Measurements from ENCODE around the gene PAFAH1B2.
"Not testable (repeated sequence)": the region's sequence is repeated elsewhere in the genome, so short reads cannot be mapped to it uniquely, and the experiment has no call there.

The PAFAH1B2 gene

DNA sequence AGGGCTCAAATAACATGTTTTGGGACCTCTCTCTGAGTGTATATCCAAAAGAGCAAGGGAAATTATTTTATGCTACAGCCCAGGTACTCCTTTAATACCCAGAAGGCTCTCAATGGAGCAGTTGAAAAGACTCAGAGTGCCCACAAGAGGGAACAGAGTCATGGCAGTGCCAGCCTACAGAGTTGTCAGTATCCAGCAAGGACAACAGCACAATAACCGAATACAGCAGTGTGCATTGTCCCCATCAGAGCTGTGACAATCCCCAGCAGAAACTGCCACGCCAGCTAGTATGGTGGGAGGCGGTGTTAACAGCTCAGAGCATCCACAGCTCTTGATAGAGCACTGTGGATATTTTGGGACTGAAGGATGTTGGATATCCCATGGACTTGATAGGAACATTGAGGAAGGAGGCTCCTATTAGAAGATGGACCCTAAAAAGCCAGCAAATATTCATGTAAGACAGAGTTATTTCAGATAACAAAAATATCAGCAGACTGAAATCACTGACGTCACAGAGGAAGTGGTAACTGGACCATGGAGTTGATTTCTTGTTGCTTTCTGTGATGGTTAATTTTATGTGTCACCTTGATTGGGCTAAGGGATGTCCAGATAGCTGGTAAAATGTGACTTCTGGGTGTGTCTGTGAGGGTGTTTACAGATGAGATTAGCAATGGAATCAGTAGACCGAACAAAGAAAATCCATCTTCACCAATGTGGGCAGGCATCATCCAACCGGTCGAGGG, 17.7 kb upstream of the PAFAH1B2 start:
- H3K4me2 ChIP-seq (ENCODE audit: low read depth, low read length, poor library complexity, severe bottlenecking): no peak overlapping the region

DNA sequence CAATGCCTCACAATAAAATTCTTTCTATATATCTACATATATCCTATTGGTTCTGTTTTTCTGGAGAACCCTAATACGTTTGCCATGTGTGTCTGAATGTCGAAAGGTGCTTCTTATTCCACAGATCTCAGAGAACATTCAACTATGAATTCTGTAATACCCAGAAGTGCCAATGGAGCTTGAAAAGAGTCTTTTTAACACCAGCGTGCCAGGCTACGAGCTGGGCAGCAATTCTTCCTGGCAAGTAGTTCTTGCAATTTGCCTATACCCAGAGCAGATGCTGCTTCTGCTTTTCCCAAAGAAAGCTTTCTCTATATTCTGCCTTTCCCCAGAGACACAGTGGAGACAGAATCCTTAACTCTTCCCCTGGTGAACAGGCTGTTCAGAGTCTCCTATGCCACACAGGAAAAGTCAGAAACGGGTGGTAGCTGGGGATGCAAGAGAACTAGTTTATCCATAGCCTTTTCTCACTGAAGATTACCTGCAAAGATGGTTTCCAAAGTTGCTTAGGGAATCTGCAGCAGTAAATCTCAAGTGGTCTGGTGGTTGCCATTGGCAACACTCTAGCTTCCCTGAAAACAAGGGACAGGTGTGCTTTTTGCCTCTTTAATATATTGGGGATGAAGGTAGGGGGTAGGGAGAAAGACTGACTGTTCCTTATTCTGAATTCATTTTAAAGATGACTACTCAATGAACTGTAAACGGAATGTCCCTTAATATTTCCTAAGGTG, 16.8 kb upstream of the PAFAH1B2 start:
- H4K20me1 ChIP-seq (ENCODE audit: low read depth, low read length): no peaks in the 10 kb centered on the region
- no peak overlapping the region for H3K4me2 ChIP-seq (ENCODE audit: low read depth, low read length, poor library complexity, severe bottlenecking)
- H3K9me3 ChIP-seq (ENCODE audit: insufficient read depth, low read length): no peaks in the 10 kb centered on the region
- no peaks in the 10 kb centered on the region for H3K9me2 ChIP-seq (replicated peaks; ENCODE audit: insufficient read depth, low read length)
- no peak for TF ChIP-seq EZH2phosphoT487 (conservative IDR thresholded peaks at IDR 0.05; ENCODE audit: low read length)
- TF ChIP-seq, protein P1, sequence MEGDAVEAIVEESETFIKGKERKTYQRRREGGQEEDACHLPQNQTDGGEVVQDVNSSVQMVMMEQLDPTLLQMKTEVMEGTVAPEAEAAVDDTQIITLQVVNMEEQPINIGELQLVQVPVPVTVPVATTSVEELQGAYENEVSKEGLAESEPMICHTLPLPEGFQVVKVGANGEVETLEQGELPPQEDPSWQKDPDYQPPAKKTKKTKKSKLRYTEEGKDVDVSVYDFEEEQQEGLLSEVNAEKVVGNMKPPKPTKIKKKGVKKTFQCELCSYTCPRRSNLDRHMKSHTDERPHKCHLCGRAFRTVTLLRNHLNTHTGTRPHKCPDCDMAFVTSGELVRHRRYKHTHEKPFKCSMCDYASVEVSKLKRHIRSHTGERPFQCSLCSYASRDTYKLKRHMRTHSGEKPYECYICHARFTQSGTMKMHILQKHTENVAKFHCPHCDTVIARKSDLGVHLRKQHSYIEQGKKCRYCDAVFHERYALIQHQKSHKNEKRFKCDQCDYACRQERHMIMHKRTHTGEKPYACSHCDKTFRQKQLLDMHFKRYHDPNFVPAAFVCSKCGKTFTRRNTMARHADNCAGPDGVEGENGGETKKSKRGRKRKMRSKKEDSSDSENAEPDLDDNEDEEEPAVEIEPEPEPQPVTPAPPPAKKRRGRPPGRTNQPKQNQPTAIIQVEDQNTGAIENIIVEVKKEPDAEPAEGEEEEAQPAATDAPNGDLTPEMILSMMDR (IDR thresholded peaks at IDR 0.05; ENCODE audit: insufficient read depth, low read length, poor library complexity, severe bottlenecking): no peak
- H3F3A ChIP-seq (ENCODE audit: insufficient read depth): no peaks in the 10 kb centered on the region
- H3K4me3 ChIP-seq (ENCODE audit: insufficient read depth, low read length, poor library complexity, severe bottlenecking): no peak overlapping the region
- H3K79me2 ChIP-seq (ENCODE audit: insufficient read depth, low read length): no peaks in the 10 kb centered on the region
- H3K9ac ChIP-seq (ENCODE audit: low read length): no peak overlapping the region
- H3K27ac ChIP-seq (ENCODE audit: low read depth, low read length): no peak overlapping the region
- no peaks in the 10 kb centered on the region for H3K27me3 ChIP-seq (ENCODE audit: low read length)
- no peaks in the 10 kb centered on the region for H3K36me3 ChIP-seq (ENCODE audit: low read length)
- no peak overlapping the region for H2AFZ ChIP-seq (ENCODE audit: low read depth, low read length, severe bottlenecking)

More for the DNA sequence above, 17.7 kb upstream of the PAFAH1B2 start:
- no peaks in the 10 kb centered on the region for H3K27me3 ChIP-seq (ENCODE audit: low read length)
- no peak overlapping the region for H3K4me3 ChIP-seq (ENCODE audit: insufficient read depth, low read length, poor library complexity, severe bottlenecking)
- H3K79me2 ChIP-seq (ENCODE audit: insufficient read depth, low read length): no peaks in the 10 kb centered on the region
- H2AFZ ChIP-seq (ENCODE audit: low read depth, low read length, severe bottlenecking): no peak overlapping the region
- H3K9me2 ChIP-seq (replicated peaks; ENCODE audit: insufficient read depth, low read length): no peaks in the 10 kb centered on the region
- no peak for TF ChIP-seq EZH2phosphoT487 (conservative IDR thresholded peaks at IDR 0.05; ENCODE audit: low read length)
- TF ChIP-seq, protein P1 (IDR thresholded peaks at IDR 0.05; ENCODE audit: insufficient read depth, low read length, poor library complexity, severe bottlenecking): no peak
- no peak overlapping the region for H3K27ac ChIP-seq (ENCODE audit: low read depth, low read length)
- no peaks in the 10 kb centered on the region for H3K9me3 ChIP-seq (ENCODE audit: insufficient read depth, low read length)
- no peak overlapping the region for H3K9ac ChIP-seq (ENCODE audit: low read length)
- no peaks in the 10 kb centered on the region for H3F3A ChIP-seq (ENCODE audit: insufficient read depth)
- H4K20me1 ChIP-seq (ENCODE audit: low read depth, low read length): no peaks in the 10 kb centered on the region
- no peaks in the 10 kb centered on the region for H3K36me3 ChIP-seq (ENCODE audit: low read length)

DNA sequence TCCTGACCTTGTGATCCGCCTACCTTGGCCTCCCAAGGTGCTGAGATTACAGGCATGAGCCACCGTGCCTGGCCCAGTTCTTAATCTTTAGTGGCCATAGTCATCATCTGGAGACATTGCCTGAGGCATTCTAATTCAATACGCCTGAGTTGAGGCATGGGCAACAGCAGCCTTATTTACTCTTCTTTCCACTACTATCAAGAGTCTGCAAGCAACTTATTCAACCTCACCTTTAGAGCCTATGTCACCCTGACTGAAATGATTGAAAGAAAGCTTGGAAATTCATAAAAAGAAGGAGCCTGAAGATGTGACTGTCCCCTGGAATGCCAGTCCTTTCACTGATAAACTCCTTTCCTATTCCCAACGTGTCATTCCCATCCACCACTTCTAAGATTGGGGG, 15.8 kb upstream of the PAFAH1B2 start:
- Histone ChIP-seq H3K27me3 (ENCODE audit: low read length) (no peaks in the 10 kb centered on the region), H3K4me3 (ENCODE audit: insufficient read depth, low read length, poor library complexity, severe bottlenecking) (no peak overlapping the region), H3K79me2 (ENCODE audit: insufficient read depth, low read length) (no peaks in the 10 kb centered on the region), H3F3A (ENCODE audit: insufficient read depth) (no peaks in the 10 kb centered on the region), H4K20me1 (ENCODE audit: low read depth, low read length) (no peaks in the 10 kb centered on the region), H2AFZ (ENCODE audit: low read depth, low read length, severe bottlenecking) (no peak overlapping the region), H3K9me3 (ENCODE audit: insufficient read depth, low read length) (no peaks in the 10 kb centered on the region), H3K27ac (ENCODE audit: low read depth, low read length) (no peak overlapping the region), H3K9ac (ENCODE audit: low read length) (no peak overlapping the region), H3K4me2 (ENCODE audit: low read depth, low read length, poor library complexity, severe bottlenecking) (no peak overlapping the region), H3K9me2 (replicated peaks; ENCODE audit: insufficient read depth, low read length) (no peaks in the 10 kb centered on the region), H3K36me3 (ENCODE audit: low read length) (no peaks in the 10 kb centered on the region)
- TF ChIP-seq, protein P1 (IDR thresholded peaks at IDR 0.05; ENCODE audit: insufficient read depth, low read length, poor library complexity, severe bottlenecking): no peak
- TF ChIP-seq EZH2phosphoT487 (conservative IDR thresholded peaks at IDR 0.05; ENCODE audit: low read length): no peak

DNA sequence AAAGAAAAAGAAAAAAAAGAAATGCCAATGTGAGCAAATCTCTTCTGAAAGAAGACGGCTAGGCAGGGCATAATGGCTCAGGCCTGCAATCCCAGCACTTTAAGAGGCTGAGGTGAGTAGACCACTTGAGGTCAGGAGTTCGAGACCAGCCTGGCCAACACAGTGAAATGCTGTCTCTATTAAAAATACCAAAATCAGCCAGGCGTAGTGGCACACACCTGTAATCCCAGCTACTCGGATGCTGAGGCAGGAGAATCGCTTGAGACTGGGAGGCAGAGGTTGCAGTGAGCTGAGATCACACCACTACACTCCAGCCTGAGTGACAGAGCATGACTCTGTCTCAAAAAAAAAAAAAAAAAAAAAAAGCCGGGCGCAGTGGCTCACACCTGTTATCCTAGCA, 13.7 kb upstream of the PAFAH1B2 start:
- H3K36me3 ChIP-seq (ENCODE audit: low read length); H4K20me1 ChIP-seq (ENCODE audit: low read depth, low read length); H3K79me2 ChIP-seq (ENCODE audit: insufficient read depth, low read length); H2AFZ ChIP-seq (ENCODE audit: low read depth, low read length, severe bottlenecking); H3F3A ChIP-seq (ENCODE audit: insufficient read depth); H3K27me3 ChIP-seq (ENCODE audit: low read length); H3K9ac ChIP-seq (ENCODE audit: low read length); H3K4me2 ChIP-seq (ENCODE audit: low read depth, low read length, poor library complexity, severe bottlenecking); H3K9me2 ChIP-seq (replicated peaks; ENCODE audit: insufficient read depth, low read length); H3K4me3 ChIP-seq (ENCODE audit: insufficient read depth, low read length, poor library complexity, severe bottlenecking); H3K9me3 ChIP-seq (ENCODE audit: insufficient read depth, low read length); H3K27ac ChIP-seq (ENCODE audit: low read depth, low read length): not testable (repeated sequence)

Measured in SU-DHL-6 (cell line).